Stomach (tissue), 19 donors: ENCODE results near the gene QTRT2. TPM values are rescaled to one million over a fixed set of nuclear protein-coding genes. Genes with fewer than 3 reads are reported as not detected.

Experiments used
- DNase-seq, 2 donors: peaks; one replicate each; pipeline versions ENCODE4 v3.0.0 to v3.0.0-alpha.2; 2013 to 2019
- H3K27ac ChIP-seq, 5 donors: fragments of 200-600 bp in 4 of 5; sonication (generic) in 4 of 5; one replicate each; pipeline ENCODE4 v1.5.1; 2013 to 2019; ENCODE audit warnings: mild to moderate bottlenecking in 1 of 5, moderate library complexity in 1 of 5
- H3K27me3 ChIP-seq, 3 donors: fragments of 200-600 bp; sonication (generic); one replicate each; pipeline ENCODE4 v1.5.1; 2017 to 2019; ENCODE audit warnings: mixed run types in 1 of 3
- H3K36me3 ChIP-seq, 4 donors: fragments of 200-600 bp; sonication (generic); 1 replicate in 3 of 4; 2 replicates in 1 of 4; pipeline ENCODE4 v1.5.1; 2016 to 2019
- H3K4me1 ChIP-seq, 4 donors: fragments of 200-600 bp; sonication (generic); one replicate each; pipeline ENCODE4 v1.5.1; 2016 to 2019
- H3K4me3 ChIP-seq, 4 donors: fragments of 200-600 bp; sonication (generic) in 3 of 4; one replicate each; pipeline ENCODE4 v1.5.1; 2016 to 2019; ENCODE audit warnings: mild to moderate bottlenecking in 1 of 4
- H3K9me3 ChIP-seq, 4 donors: fragments of 200-600 bp; sonication (generic); one replicate each; pipeline ENCODE4 v1.5.1; 2016 to 2019
- CTCF ChIP-seq, 7 experiments: fragments of 450-650 bp in 4 of 7; fragments of 200-600 bp in 3 of 7; sonication (generic) in 3 of 7; IDR thresholded peaks; one replicate each; pipeline ENCODE4 v1.5.1; 2016 to 2019; ENCODE audit warnings: antibody characterized with exemption in 7 of 7, control low read depth in 2 of 7, mild to moderate bottlenecking in 1 of 7
- EP300 ChIP-seq: sonication (generic); formaldehyde crosslinking; IDR thresholded peaks from one replicate; pipeline ENCODE4 v1.6.1; 2017; ENCODE audit warnings: antibody characterized with exemption
- POLR2A ChIP-seq, 4 donors: fragments of 450-650 bp; IDR thresholded peaks; one replicate each; pipeline ENCODE4 v1.6.1; 2016; ENCODE audit warnings: antibody characterized with exemption in 4 of 4, control low read depth in 2 of 4, mild to moderate bottlenecking in 1 of 4, moderate library complexity in 1 of 4
- POLR2AphosphoS5 ChIP-seq, 3 donors: sonication (generic); formaldehyde crosslinking; IDR thresholded peaks; one replicate each; pipeline ENCODE4 v1.6.1; 2016; ENCODE audit warnings: antibody characterized with exemption in 3 of 3
- WGBS, 5 donors: extraction: QIAGEN DNeasy Blood & Tissue Kit in 3 of 5; methylation state at CpG; one replicate each; pipeline versions ENCODE4 v1.1.5 to v1.1.7; 2013 to 2018; 5-methylcytosine and 5-hydroxymethylcytosine counted together
- intact Hi-C: fragments of 100-400 bp; cut with DNase I; formaldehyde crosslinking; loops from one replicate; pipeline ENCODE4 v1.15.1; 2023; ENCODE audit warnings: low total_unique reads
- long read RNA-seq, 10 donors: transcript quantifications; one replicate each; lab custom pipeline, GENCODE V29; 2026
- polyA plus RNA-seq, 3 donors: library from polyadenylated mRNA; stranded (reverse); fragments of 200-250 nt; gene quantifications; one replicate each; pipeline ENCODE4 v1.2.3, GENCODE V29; 2013
- total RNA-seq, 5 donors: library from RNA; depleted of rRNA; stranded (reverse); fragments of >200 nt; gene quantifications; one replicate each; pipeline versions ENCODE4 v1.1.0 to v1.2.3, GENCODE V29; 2014 to 2016
- donor health status: healthy with polysubstance abuse.
- donor health status: Bipolar disorder and iron deficiency.
- donor health status: healthy.

QTRT2 gene
- total RNA-seq, result 10 to 100 TPM; 13.0 to 61.3 (median 29.0) TPM
- polyA plus RNA-seq, result 1 to 10 TPM; 4.8 to 8.6 (median 5.2) TPM
- long read RNA-seq, donor 1, result 0 reads
- long read RNA-seq, donor 2, full-length matches to known transcripts, result 2 of 2 reads
- long read RNA-seq, donor 2, partial matches to known transcripts, result 0 of 2 reads
- long read RNA-seq, donor 2, other reads (novel, unspliced or antisense), result 0 of 2 reads
- long read RNA-seq, donor 3, partial matches to known transcripts, result 0 of 1 reads
- long read RNA-seq, donor 3, other reads (novel, unspliced or antisense), result 0 of 1 reads
- long read RNA-seq, donor 4, full-length matches to known transcripts, result 1 of 1 reads
- long read RNA-seq, donor 4, partial matches to known transcripts, result 0 of 1 reads
- long read RNA-seq, donor 4, other reads (novel, unspliced or antisense), result 0 of 1 reads
- long read RNA-seq, donor 5, full-length matches to known transcripts, result 4 of 4 reads
- long read RNA-seq, donor 5, partial matches to known transcripts, result 0 of 4 reads
- long read RNA-seq, donor 5, other reads (novel, unspliced or antisense), result 0 of 4 reads
- long read RNA-seq, donor 6, result 0 reads
- long read RNA-seq, donor 7, partial matches to known transcripts, result 0 of 2 reads
- long read RNA-seq, donor 7, other reads (novel, unspliced or antisense), result 0 of 2 reads
- long read RNA-seq, donor 8, full-length matches to known transcripts, result 2 of 2 reads
- long read RNA-seq, donor 8, partial matches to known transcripts, result 0 of 2 reads
- long read RNA-seq, donor 8, other reads (novel, unspliced or antisense), result 0 of 2 reads
- long read RNA-seq, donor 9, partial matches to known transcripts, result 0 of 1 reads
- long read RNA-seq, donor 9, other reads (novel, unspliced or antisense), result 0 of 1 reads
- long read RNA-seq, donor 10, partial matches to known transcripts, result 0 of 2 reads
- long read RNA-seq, donor 10, other reads (novel, unspliced or antisense), result 0 of 2 reads

GRCh38 chr3:114056130-114057010 lies at the start of gene QTRT2, which contains the start of gene CCDC191:
QTRT2 (plus strand) TSS chr3:114056737; CDS start chr3:114065258, 8,521 bp downstream.
CCDC191 (minus strand) TSS chr3:114056526; CDS start chr3:114056466, 60 bp downstream.
- intact Hi-C loops, result no loop called here
- Histone ChIP-seq H3K27me3 (no peaks in the 10 kb centered on the region), H3K4me1 (peaks cover 7 to 36% (median 31%) of the 10 kb centered on the region in 4 donors), H3K36me3 (no peaks in the 10 kb centered on the region), H3K9me3 (no peaks in the 10 kb centered on the region), H3K27ac (peak within 1 kb of the TSS; percentile 80 to 88 (median 85)), H3K4me3 (peak within 1 kb of the TSS; percentile 69 to 89 (median 78))
- no peak for TF ChIP-seq EP300
- TF ChIP-seq CTCF (IDR thresholded peaks at IDR 0.05), result no peak
- peak; percentile 19 to 92 (median 90) for TF ChIP-seq POLR2AphosphoS5 (IDR thresholded peaks at IDR 0.05)
- TF ChIP-seq POLR2A (IDR thresholded peaks at IDR 0.05), result no peak
- DNase-seq, result peak; percentile 99 to 100
- 0 to 1% (median 0%) methylated on average over 47 to 49 of the region's 49 CpGs for WGBS, 5 donors

GRCh38 chr3:114011059-114011797 lies 45.3 kb upstream of the QTRT2 start:
- no peak for TF ChIP-seq EP300
- TF ChIP-seq CTCF (IDR thresholded peaks at IDR 0.05), result no peak
- TF ChIP-seq POLR2A (IDR thresholded peaks at IDR 0.05), result no peak
- no peak for TF ChIP-seq POLR2AphosphoS5 (IDR thresholded peaks at IDR 0.05)
- intact Hi-C loops, result no loop called here

GRCh38 chr3:114014211-114014610 lies 42.3 kb upstream of the QTRT2 start:
- no peak for DNase-seq

More at GRCh38 chr3:114011059-114011797, 45.3 kb upstream of the QTRT2 start:
- WGBS, 5 donors, result 88 to 97% (median 91%) methylated on average over 2 of the region's 2 CpGs
- no peaks in the 10 kb centered on the region for H3K9me3 ChIP-seq
- H3K4me3 ChIP-seq, result no peak overlapping the region
- DNase-seq, result no peak
- H3K4me1 ChIP-seq, result no peaks in the 10 kb centered on the region
- H3K36me3 ChIP-seq, result peaks cover 0 to 18% (median 9%) of the 10 kb centered on the region in 4 donors
- H3K27me3 ChIP-seq, result no peaks in the 10 kb centered on the region
- H3K27ac ChIP-seq, result no peak overlapping the region

More at GRCh38 chr3:114014211-114014610, 42.3 kb upstream of the QTRT2 start:
- H3K4me3 ChIP-seq, result no peak overlapping the region
- H3K4me1 ChIP-seq, result no peaks in the 10 kb centered on the region
- H3K27ac ChIP-seq, result no peak overlapping the region
- TF ChIP-seq CTCF (IDR thresholded peaks at IDR 0.05), result no peak
- TF ChIP-seq POLR2A (IDR thresholded peaks at IDR 0.05), result no peak
- no peak for TF ChIP-seq EP300
- no peak for TF ChIP-seq POLR2AphosphoS5 (IDR thresholded peaks at IDR 0.05)
- H3K9me3 ChIP-seq, result no peaks in the 10 kb centered on the region
- WGBS, 5 donors, result 92 to 95% (median 94%) methylated on average over 7 of the region's 7 CpGs
- H3K27me3 ChIP-seq, result no peaks in the 10 kb centered on the region
- intact Hi-C loops, result no loop called here
- H3K36me3 ChIP-seq, result peaks cover 0 to 16% (median 10%) of the 10 kb centered on the region in 4 donors
